Measurements from ENCODE around the gene GABBR2.

- no peak for TF ChIP-seq CTCF (IDR thresholded peaks at IDR 0.05)
- no peak for TF ChIP-seq POLR2A (IDR thresholded peaks at IDR 0.05)
Observed at GRCh38 chr9:98519641-98520040, 189.1 kb downstream of the GABBR2 start.
